HepG2 (cell line): ENCODE measurements around the gene TNIP1. TPM values are rescaled to one million over a fixed set of nuclear protein-coding genes. Genes with fewer than 3 reads are reported as not detected.
A peak's percentile ranks its signal among the peaks of the same experiment; 100 is the strongest.

ENCODE experiments used
- BRCA1 ChIP-seq: sonication (generic); formaldehyde crosslinking; IDR thresholded peaks from 2 replicates; pipeline ENCODE4 v1.4.0; 2020; ENCODE audit warnings: missing genetic modification reagents
- CBX5 ChIP-seq: sonication (generic); formaldehyde crosslinking; IDR thresholded peaks from 2 replicates; pipeline ENCODE4 v1.4.0; 2020; ENCODE audit warnings: missing genetic modification reagents, borderline replicate concordance
- CTCF ChIP-seq: sonication (generic); formaldehyde crosslinking; IDR thresholded peaks from 2 replicates; pipeline ENCODE4 v1.5.0; 2020; ENCODE audit warnings: mild to moderate bottlenecking, missing genetic modification reagents, moderate library complexity
- EEA1 ChIP-seq: sonication (generic); formaldehyde crosslinking; IDR thresholded peaks from 2 replicates; pipeline ENCODE4 v1.5.1; 2020; ENCODE audit warnings: mild to moderate bottlenecking, missing genetic modification reagents, borderline replicate concordance
- FOXA1 ChIP-seq, 2 experiments: fragments of 450-650 bp in 1 of 2; sonication (generic) in 1 of 2; formaldehyde crosslinking in 1 of 2; IDR thresholded peaks; 2 replicates each; pipeline versions ENCODE4 v1.4.0 to v1.6.1; 2016 to 2020; ENCODE audit warnings: missing genetic modification reagents in 1 of 2
- FOXO1 ChIP-seq: sonication (generic); formaldehyde crosslinking; IDR thresholded peaks from 2 replicates; pipeline ENCODE4 v1.4.0; 2020; ENCODE audit warnings: missing genetic modification reagents
- GATAD2A ChIP-seq: IDR thresholded peaks from 2 replicates; pipeline ENCODE4 v1.6.1; 2016
- HDAC2 ChIP-seq: sonication (generic); formaldehyde crosslinking; IDR thresholded peaks from 2 replicates; pipeline ENCODE4 v1.4.0; 2020; ENCODE audit warnings: missing genetic modification reagents
- HNF4A ChIP-seq: sonication (generic); formaldehyde crosslinking; IDR thresholded peaks from 2 replicates; pipeline ENCODE4 v1.4.0; 2020; ENCODE audit warnings: missing genetic modification reagents
- HOXA3 ChIP-seq: sonication (generic); formaldehyde crosslinking; IDR thresholded peaks from 2 replicates; pipeline ENCODE4 v1.5.0; 2020; ENCODE audit warnings: missing genetic modification reagents
- IRF2 ChIP-seq: IDR thresholded peaks from 2 replicates; pipeline ENCODE4 v1.6.1; 2018; ENCODE audit warnings: missing genetic modification reagents, missing compliant biosample characterization
- ISL2 ChIP-seq: sonication (generic); formaldehyde crosslinking; IDR thresholded peaks from 2 replicates; pipeline ENCODE4 v1.5.0; 2020; ENCODE audit warnings: missing genetic modification reagents
- SALL1 ChIP-seq: sonication (generic); formaldehyde crosslinking; IDR thresholded peaks from 2 replicates; pipeline ENCODE4 v1.8.0; 2022; ENCODE audit warnings: mild to moderate bottlenecking, missing genetic modification reagents
- SIN3A ChIP-seq: IDR thresholded peaks from 2 replicates; pipeline ENCODE4 v1.6.1; 2011; ENCODE audit warnings: low read depth, mild to moderate bottlenecking, control low read depth, low read length, borderline replicate concordance
- SNAPC4 ChIP-seq: sonication (generic); formaldehyde crosslinking; IDR thresholded peaks from 2 replicates; pipeline ENCODE4 v1.4.0; 2020; ENCODE audit warnings: mild to moderate bottlenecking, missing genetic modification reagents
- SOX13 ChIP-seq, 3 experiments: fragments of 450-650 bp in 1 of 3; sonication (generic) in 1 of 3; formaldehyde crosslinking in 1 of 3; IDR thresholded peaks in 2 of 3; conservative IDR thresholded peaks in 1 of 3; 2 replicates each; pipeline versions ENCODE4 v1.5.0 to v1.6.1; 2016 to 2020; ENCODE audit warnings: antibody characterized with exemption in 1 of 3, mild to moderate bottlenecking in 1 of 3, missing compliant biosample characterization in 1 of 3, missing genetic modification reagents in 1 of 3, moderate library complexity in 1 of 3
- ZNF136 ChIP-seq: sonication (generic); formaldehyde crosslinking; IDR thresholded peaks from 2 replicates; pipeline ENCODE4 v1.8.1; 2022; ENCODE audit warnings: low read depth, mild to moderate bottlenecking, moderate library complexity, missing genetic modification reagents
- ZNF720 ChIP-seq: sonication (generic); formaldehyde crosslinking; IDR thresholded peaks from 2 replicates; pipeline ENCODE4 v1.4.0; 2020; ENCODE audit warnings: missing genetic modification reagents
- polyA plus RNA-seq, 8 experiments: library from polyadenylated mRNA; depleted of rRNA in 3 of 8; stranded (reverse) in 7 of 8; unstranded in 1 of 8; fragments of >200 nt; fragmentation: Illumina TruSeq in 4 of 8; extraction: Trizol in 4 of 8; gene quantifications; 2 replicates each; pipeline versions ENCODE4 v1.2.1 to v1.2.3, GENCODE V29; 2011 to 2016; ENCODE audit warnings: low read depth in 4 of 8, missing spikeins in 1 of 8, mixed read lengths in 1 of 8; ENCODE audit not compliant: insufficient read depth in 1 of 8
- total RNA-seq, 5 experiments: library from RNA; depleted of rRNA; stranded (reverse); fragments of >200 nt; fragmentation: Illumina TruSeq; extraction: Trizol; gene quantifications; 2 replicates each; pipeline ENCODE4 v1.2.3, GENCODE V29; 2016; ENCODE audit warnings: low read depth in 1 of 5
- TF ChIP-seq, protein P1 (sequence below): sonication (generic); formaldehyde crosslinking; IDR thresholded peaks from 2 replicates; pipeline ENCODE4 v1.4.0; 2020; ENCODE audit warnings: missing genetic modification reagents

Gene TNIP1
- total and polyA plus RNA-seq, 2 of the 13 experiments (the other 11 are each of a cell fraction or from before 2014, with no cell fraction given) = 26.2 to 45.9 TPM

DNA sequence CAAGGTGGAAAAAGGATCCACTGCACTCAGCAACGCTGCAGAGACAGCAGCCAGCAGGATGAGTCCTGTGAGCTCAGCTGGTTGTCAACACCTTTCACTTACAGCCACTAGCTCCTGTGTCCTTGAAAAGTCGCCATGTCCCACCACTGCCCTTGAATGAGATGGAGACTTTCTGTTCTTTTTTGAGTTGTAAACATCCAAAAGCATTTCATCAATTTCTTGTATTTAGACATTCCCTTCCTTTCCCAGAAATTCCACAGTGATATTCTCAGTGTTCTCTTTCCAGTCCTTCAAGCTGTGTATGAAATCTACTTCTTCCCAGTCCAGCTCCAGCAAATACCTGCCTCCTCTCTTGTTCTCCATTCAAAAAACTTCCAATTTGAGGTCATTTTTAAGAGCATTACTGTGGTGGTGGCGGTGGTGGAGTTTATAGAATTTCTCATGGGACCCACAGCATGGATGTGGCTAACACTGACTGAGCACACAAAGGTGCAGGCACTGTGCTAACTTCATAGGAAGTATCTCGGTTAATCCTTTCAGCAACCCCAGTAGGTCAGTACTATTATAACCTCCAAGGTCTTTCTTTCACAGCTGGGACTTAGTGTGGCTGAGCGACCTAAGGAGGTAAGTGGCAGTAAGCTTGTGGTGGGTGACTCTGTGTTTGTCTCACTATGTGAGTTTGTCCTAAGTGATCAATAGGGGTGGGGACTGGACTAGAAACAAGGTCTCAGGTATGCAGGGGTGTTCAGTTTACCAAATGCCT lies 75.5 kb downstream of the TNIP1 start (continued):
- TF ChIP-seq SNAPC4 = peak; percentile 77; the same call in 1 of the 2 replicates
- TF ChIP-seq HNF4A (CRISPR knock-in tag) = peak; percentile 33; the same call in 1 of the 2 replicates
- no peak for TF ChIP-seq SOX13 (IDR thresholded peaks at IDR 0.05)
- peak in 1 of 2 experiments; percentile 68; a peak in 1 of 4 replicates for TF ChIP-seq SOX13 (CRISPR knock-in tag; conservative IDR thresholded peaks at IDR 0.05 in 1 of 2, IDR thresholded peaks at IDR 0.05 in 1 of 2)
- peak; percentile 27; the same call in 1 of the 2 replicates for TF ChIP-seq ISL2 (CRISPR knock-in tag)
- no peak for TF ChIP-seq ZNF720 (CRISPR knock-in tag)
- peak; percentile 57; the same call in 1 of the 2 replicates for TF ChIP-seq IRF2 (CRISPR knock-in tag)
- no peak for TF ChIP-seq EEA1
- TF ChIP-seq SIN3A = peak; percentile 82
- TF ChIP-seq FOXA1 (IDR thresholded peaks at IDR 0.05) = no peak
- peak; percentile 56; the same call in 1 of the 2 replicates for TF ChIP-seq FOXA1 (CRISPR knock-in tag; IDR thresholded peaks at IDR 0.05)
- peak; percentile 72 for TF ChIP-seq HOXA3 (CRISPR knock-in tag)
- TF ChIP-seq, protein P1, sequence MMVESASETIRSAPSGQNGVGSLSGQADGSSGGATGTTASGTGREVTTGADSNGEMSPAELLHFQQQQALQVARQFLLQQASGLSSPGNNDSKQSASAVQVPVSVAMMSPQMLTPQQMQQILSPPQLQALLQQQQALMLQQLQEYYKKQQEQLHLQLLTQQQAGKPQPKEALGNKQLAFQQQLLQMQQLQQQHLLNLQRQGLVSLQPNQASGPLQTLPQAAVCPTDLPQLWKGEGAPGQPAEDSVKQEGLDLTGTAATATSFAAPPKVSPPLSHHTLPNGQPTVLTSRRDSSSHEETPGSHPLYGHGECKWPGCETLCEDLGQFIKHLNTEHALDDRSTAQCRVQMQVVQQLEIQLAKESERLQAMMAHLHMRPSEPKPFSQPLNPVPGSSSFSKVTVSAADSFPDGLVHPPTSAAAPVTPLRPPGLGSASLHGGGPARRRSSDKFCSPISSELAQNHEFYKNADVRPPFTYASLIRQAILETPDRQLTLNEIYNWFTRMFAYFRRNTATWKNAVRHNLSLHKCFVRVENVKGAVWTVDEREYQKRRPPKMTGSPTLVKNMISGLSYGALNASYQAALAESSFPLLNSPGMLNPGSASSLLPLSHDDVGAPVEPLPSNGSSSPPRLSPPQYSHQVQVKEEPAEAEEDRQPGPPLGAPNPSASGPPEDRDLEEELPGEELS (CRISPR knock-in tag) = peak; percentile 64; the same call in 1 of the 2 replicates
- peak; percentile 63; the same call in 1 of the 2 replicates for TF ChIP-seq HDAC2 (CRISPR knock-in tag)
- TF ChIP-seq ZNF136 (CRISPR knock-in tag) = 0 out of 2 replicates have a peak, but pooled peaks have one; percentile 54
- TF ChIP-seq SALL1 (CRISPR knock-in tag) = peak; percentile 76
- TF ChIP-seq BRCA1 (CRISPR knock-in tag) = peak; percentile 86; the same call in 1 of the 2 replicates
- no peak for TF ChIP-seq CBX5 (CRISPR knock-in tag)
- TF ChIP-seq GATAD2A (CRISPR knock-in tag) = peak; percentile 47; the same call in 1 of the 2 replicates
- TF ChIP-seq CTCF (CRISPR knock-in tag) = peak; percentile 8; the same call in 1 of the 2 replicates
- peak; percentile 61; the same call in 1 of the 2 replicates for TF ChIP-seq FOXO1 (CRISPR knock-in tag)
